NCI-H524 (cell line): ENCODE data around the gene EIF3B.
"Not testable (repeated sequence)": the region's sequence is repeated elsewhere in the genome, so short reads cannot be mapped to it uniquely, and the experiment has no call there.

ENCODE experiments used
- DNase-seq, 2 experiments: peaks; one replicate each; lab custom pipeline; 2025; lab: John Stamatoyannopoulos, UW

The EIF3B gene

GRCh38 chr7:2403014-2403717, 48.5 kb downstream of the EIF3B start, which contains the start of gene CHST12:
Gene CHST12 (plus strand): TSS chr7:2403611. CDS start chr7:2432640, 29,029 bp downstream.
- peak; percentile 60 to 88 for DNase-seq

- DNase-seq = peak in 1 of 2 experiments; percentile 33
Observed at GRCh38 chr7:2403718-2404648, 49.4 kb downstream of the EIF3B start.

GRCh38 chr7:2404714-2405119, 50.1 kb downstream of the EIF3B start:
- no peak for DNase-seq

- no peak for DNase-seq
Observed at GRCh38 chr7:2405201-2405600, 50.6 kb downstream of the EIF3B start.

DNA sequence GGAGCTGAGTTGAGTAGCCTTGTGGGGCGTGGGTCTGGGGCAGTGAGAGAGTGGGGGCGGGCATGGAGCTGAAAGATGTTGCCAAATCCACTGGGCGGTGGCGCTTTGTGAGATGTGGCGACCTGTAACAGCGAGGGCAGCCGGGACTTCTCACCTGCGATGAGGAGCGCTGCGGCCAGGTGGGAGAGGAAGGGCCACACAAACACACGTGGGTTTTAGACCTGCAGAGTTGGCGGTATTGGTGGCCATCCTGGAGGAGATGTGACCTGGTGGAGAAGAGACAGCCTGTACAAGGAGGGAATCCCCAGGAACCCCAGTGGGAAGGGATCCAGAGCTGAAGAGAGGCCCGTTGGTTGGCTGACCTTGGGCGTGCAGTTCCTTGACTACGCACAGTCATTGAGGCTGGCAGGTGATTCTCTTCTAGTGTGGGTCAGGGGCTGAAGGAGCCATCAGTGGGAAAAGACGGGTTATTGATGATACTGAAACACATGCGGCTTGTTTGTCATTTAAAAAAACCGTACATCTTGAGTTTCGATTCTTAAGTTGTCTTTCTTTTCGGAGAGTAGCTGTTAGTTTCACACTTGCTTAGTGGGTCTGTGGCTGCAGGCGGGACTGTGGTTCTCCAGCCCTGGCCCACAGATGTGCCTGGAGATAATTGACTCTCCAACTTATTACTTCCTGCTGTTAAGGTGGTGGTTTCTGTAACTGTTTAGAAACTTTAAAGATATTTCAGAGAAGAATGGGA, 51.1 kb downstream of the EIF3B start:
- no peak for DNase-seq

- DNase-seq = no peak
Observed at GRCh38 chr7:2409745-2410414, 55.3 kb downstream of the EIF3B start.

GRCh38 chr7:2411049-2411448, 56.4 kb downstream of the EIF3B start:
- DNase-seq = no peak

GRCh38 chr7:2411815-2412586, 57.4 kb downstream of the EIF3B start:
- no peak for DNase-seq

GRCh38 chr7:2412587-2413201, 58.1 kb downstream of the EIF3B start:
- DNase-seq = no peak

- DNase-seq = no peak
Observed at GRCh38 chr7:2416063-2416462, 61.4 kb downstream of the EIF3B start.

DNA sequence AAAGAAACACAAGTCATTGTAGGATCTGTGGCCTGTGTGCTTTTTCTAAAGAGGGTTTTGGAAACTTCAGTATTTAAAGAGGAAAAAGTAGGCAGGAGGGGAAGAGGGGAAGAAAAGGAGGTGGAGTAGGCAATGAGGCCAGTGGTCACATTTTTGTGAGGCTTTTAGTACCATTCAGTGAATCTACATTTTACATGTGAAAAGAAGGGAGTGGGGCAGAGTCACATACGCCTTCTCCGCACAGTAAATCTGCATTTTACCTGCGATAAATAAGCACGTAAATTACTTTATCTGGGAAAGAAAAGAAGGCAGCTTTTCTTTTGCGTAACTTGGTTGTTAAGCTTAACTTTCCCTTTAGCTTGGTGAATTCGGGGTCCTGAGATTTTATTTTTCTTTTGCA, 62.0 kb downstream of the EIF3B start:
- DNase-seq = no peak

DNA sequence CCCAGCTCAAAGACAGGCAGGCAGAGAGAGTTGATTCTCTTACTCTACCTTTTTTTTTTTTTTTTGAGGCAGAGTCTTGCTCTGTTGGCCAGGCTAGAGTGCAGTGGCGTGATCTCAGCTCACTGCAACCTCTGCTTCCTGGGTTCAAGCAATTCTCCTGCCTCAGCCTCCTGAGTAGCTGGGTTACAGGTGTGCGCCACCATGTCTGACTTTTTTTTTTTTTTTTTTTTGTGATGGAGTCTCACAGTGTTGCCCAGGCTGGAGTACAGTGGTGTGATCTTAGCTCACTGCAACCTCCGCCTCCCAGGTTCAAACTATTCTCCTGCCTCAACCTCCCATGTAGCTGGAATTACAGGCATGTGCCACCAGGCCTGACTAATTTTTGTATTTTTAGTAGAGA, 62.6 kb downstream of the EIF3B start:
- not testable (repeated sequence) for DNase-seq

DNA sequence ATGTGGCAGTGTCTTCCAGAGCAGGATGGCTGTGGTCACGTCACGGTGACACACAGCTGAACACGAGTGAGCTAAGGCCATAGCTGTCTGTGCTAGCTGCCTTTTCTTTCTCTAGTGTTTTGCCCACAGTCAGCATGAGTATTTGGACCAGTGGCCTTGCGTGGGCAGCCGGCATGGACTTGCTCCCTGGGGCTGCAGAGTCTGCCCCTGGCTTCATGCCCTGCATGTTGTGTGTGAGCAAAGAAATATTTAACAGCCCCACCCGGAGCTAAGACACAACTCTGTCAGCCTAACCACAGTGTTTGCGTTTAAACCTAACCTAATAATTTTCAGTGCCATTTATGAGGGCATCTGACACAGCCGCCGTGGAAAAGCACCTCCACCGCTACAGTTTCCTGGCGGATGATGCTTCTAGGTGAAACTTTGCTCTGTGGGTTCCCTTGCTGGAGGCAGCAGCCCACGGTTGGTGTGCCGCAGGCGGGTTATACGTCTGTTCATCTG, 63.4 kb downstream of the EIF3B start:
- DNase-seq = no peak

DNA sequence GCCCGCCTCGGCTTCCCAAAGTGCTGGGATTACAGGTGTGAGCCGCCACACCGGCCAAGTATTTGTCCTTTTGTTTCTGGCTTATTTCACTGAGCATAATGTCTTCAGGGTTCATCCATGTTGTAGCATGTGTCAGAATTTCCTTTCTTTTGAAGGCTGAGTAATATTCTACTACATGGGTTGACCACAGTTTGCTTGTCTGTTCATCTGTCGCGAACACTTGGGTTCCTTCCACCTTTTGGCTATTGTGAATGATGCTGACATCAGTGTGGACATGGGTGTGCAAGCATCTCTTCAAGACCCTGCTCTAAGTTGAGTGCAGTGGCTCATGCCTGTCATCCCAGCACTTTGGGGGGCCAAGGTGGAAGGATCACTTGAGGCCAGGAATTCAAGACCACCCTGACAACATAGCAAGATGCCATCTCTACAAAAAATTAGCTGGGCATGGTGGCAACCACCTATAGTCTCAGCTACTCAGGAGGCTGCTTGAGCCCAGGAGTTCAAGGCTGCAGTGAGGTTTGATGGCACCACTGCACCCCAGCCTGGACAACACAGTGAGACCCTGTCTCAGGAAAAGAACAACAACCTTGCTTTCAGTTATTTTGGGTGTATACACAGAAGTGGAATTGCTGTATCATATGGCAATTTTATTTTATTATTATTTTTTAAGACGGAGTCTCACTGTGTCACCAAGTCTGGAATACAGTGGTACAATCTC, 65.7 kb downstream of the EIF3B start:
- no peak for DNase-seq

DNA sequence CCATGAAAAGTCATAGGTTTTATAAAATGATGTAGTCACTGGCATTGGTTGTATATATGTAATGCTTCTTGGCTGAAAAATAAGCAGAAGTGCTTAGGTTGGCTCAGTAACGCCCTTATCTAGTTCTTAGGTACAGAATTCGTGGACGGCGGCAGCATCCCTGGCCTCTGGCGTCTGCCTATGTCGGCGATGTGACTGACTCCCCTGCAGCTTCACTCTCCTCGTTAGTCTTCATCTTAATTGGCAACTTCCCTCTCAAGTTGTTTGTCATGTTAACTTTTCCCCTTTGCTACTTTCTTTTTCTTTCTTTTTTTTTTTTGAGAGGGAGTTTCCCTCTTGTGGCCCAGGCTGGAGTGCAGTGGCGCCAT, 67.3 kb downstream of the EIF3B start:
- DNase-seq = no peak

DNA sequence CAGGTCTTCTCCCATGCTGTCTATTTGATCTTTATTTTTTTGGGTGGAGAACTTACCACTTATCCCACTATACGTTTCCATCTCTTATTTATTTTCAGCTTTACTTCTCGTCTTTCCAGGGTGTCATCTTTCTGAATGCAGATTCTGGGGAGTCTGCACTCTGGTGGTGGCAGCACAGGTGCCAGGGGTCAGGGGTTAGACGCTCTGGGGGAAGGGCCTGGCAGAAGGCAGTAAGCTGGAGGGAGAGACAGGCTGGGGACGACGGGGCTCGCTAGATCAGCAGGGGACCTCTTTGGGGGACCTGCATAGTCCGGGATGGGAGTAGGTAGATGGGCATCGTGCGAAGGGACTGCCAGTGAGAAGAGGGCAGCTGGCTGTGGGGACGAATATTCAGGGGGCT, 71.1 kb downstream of the EIF3B start:
- no peak for DNase-seq
